ENCODE data around the gene PIP4K2A. TPM values are rescaled to one million over a fixed set of nuclear protein-coding genes. Genes with fewer than 3 reads are reported as not detected.

The PIP4K2A gene
- total and polyA plus RNA-seq, 2 of the 13 experiments (the other 11 are each of a cell fraction or from before 2014, with no cell fraction given), result 9.1 to 22.6 TPM

GRCh38 chr10:22620140-22620857 is 94.1 kb downstream of the PIP4K2A start:
- no peak for ATAC-seq
- no peaks in the 10 kb centered on the region for H4K20me1 ChIP-seq (ENCODE audit: insufficient read depth, low read length)
- H3K9ac ChIP-seq (ENCODE audit: insufficient read depth, low read depth, low read length), result no peak overlapping the region
- H3K4me1 ChIP-seq (ENCODE audit: insufficient read depth, low read length), result peaks cover 90% of the 10 kb centered on the region
- no peaks in the 10 kb centered on the region for H3K9me3 ChIP-seq (ENCODE audit: low read length)
- no peak for DNase-seq (ENCODE audit: low spot score)
- no peak for TF ChIP-seq ZNF574 (CRISPR knock-in tag; IDR thresholded peaks at IDR 0.05)
- TF ChIP-seq HOMEZ (CRISPR knock-in tag; IDR thresholded peaks at IDR 0.05; ENCODE audit: low read depth), result peak; percentile 21; the same call in 1 of the 2 replicates
- no peak for TF ChIP-seq ZNF496 (CRISPR knock-in tag; IDR thresholded peaks at IDR 0.05; ENCODE audit: insufficient replicate concordance)
- H3K79me2 ChIP-seq (ENCODE audit: insufficient read depth, low read length), result peaks cover 21% of the 10 kb centered on the region
- H3K4me2 ChIP-seq (ENCODE audit: low read depth, low read length), result no peak overlapping the region
- in situ Hi-C loops (cut with HindIII; ENCODE audit: extremely low pct_ligation_motif_present, low pct_unique_long_range_greater_than_20kb), result no loop called here
- H3K36me3 ChIP-seq (replicated peaks in 1 of 2; ENCODE audit: control insufficient read depth in 1 of 2, insufficient read depth in 2 of 2, low read length in 2 of 2), result no peaks in the 10 kb centered on the region; a peak in 1 of 5 replicates
- no peak for FAIRE-seq
- CTCF ChIA-PET (ENCODE audit: low intra/inter-chr PET ratio, low total read pairs), result no interaction called here
- WGBS (ENCODE audit: low lambda C conversion rate), result 78% methylated on average over 8 of the region's 8 CpGs
- POLR2A ChIA-PET, result no interaction called here
- H3K4me3 ChIP-seq (replicated peaks in 1 of 3; ENCODE audit: insufficient read depth in 1 of 3, low read depth in 2 of 3, low read length in 3 of 3), result no peak overlapping the region
- intact Hi-C loops (cut with micrococcal nuclease; ENCODE audit: unreplicated experiment), result loop anchor here (5.0 kb wide), 1 partner anchor 298 kb away; the partner anchor contains the start of gene BMI1
- no peak overlapping the region for H2AFZ ChIP-seq (ENCODE audit: low read length)
- H3K27me3 ChIP-seq (ENCODE audit: control insufficient read depth in 1 of 2, insufficient read depth in 2 of 2, low read length in 2 of 2), result no peaks in the 10 kb centered on the region
- H3K27ac ChIP-seq (ENCODE audit: extremely low read length, insufficient read depth, low read length), result no peak overlapping the region
- no TSS peak for BruUV-seq (replicated peaks)
